ENCODE measurements around the gene CEP135.
"Not testable (repeated sequence)": the region's sequence is repeated elsewhere in the genome, so short reads cannot be mapped to it uniquely, and the experiment has no call there.

CEP135 gene

DNA sequence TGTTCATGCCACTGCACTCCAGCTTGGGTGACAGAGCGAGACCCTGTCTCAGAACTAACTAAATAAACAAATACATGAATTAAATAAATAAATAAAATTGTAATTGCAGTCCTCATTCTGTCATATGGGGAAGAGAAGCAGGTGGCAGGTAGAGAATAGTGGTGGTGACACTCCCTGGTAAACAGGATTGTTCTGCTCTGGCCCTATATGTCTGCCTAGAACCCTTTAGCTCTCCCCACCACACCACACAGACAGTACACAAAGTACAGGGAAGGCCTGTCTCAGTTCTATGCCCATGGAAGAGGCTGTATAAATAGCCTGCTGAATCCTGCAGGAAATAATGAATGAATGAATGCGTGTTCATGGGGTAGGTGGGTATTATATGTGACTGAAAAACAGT, 117.7 kb downstream of the CEP135 start:
- H3K36me3 ChIP-seq (ENCODE audit: control insufficient read depth, insufficient read depth, low read length), result no peaks in the 10 kb centered on the region
- no peak overlapping the region for H3K27ac ChIP-seq (ENCODE audit: low read depth, low read length)
- no peak overlapping the region for H3K9ac ChIP-seq (ENCODE audit: low read length)
- no peaks in the 10 kb centered on the region for H3K27me3 ChIP-seq (ENCODE audit: control insufficient read depth, insufficient read depth, low read length)
- H3K4me1 ChIP-seq (ENCODE audit: control insufficient read depth, insufficient read depth, low read length), result no peaks in the 10 kb centered on the region
- no peak overlapping the region for H3K4me3 ChIP-seq (ENCODE audit: low read length)

DNA sequence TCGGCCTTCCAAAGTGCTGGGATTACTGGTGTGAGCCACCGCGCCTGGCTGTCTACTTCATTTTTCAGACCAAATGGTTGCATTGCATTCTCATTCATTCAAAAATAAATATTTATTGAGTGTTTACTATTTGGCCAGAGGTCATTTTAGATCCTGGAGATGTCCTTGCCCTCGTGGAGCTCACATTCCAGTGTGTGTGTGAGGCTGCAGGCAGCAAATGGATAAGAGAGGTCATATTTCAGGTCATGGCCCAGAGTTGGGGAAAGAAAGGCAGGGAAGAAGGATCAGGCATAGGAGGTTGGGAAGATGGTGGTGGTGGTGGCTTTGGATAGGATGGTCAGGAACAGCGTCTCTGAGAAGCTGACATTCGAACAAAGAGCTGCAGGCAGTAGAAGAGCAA, 119.1 kb downstream of the CEP135 start:
- Histone ChIP-seq H3K9ac (ENCODE audit: low read length) (no peak overlapping the region), H3K27ac (ENCODE audit: low read depth, low read length) (no peak overlapping the region), H3K36me3 (ENCODE audit: control insufficient read depth, insufficient read depth, low read length) (no peaks in the 10 kb centered on the region), H3K4me1 (ENCODE audit: control insufficient read depth, insufficient read depth, low read length) (no peaks in the 10 kb centered on the region), H3K4me3 (ENCODE audit: low read length) (no peak overlapping the region), H3K27me3 (ENCODE audit: control insufficient read depth, insufficient read depth, low read length) (no peaks in the 10 kb centered on the region)

DNA sequence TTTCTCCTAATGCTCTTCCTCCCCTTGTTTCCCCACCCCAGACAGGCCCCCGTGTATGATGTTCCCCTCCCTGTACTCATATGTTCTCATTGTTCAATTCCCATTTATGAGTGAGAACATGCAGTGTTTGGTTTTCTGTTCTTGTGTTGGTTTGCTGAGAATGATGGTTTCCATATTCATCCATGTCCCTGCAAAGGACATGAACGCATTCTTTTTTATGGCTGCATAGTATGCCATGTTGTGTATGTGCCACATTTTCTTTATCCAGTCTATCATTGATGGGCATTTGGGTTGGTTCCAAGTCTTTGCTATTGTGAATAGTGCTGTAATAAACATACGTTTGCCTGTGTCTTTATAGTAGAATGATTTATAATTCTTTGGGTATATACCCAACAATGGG, 124.0 kb downstream of the CEP135 start:
- H3K4me1 ChIP-seq (ENCODE audit: control insufficient read depth, insufficient read depth, low read length); H3K27ac ChIP-seq (ENCODE audit: low read depth, low read length): not testable (repeated sequence)

DNA sequence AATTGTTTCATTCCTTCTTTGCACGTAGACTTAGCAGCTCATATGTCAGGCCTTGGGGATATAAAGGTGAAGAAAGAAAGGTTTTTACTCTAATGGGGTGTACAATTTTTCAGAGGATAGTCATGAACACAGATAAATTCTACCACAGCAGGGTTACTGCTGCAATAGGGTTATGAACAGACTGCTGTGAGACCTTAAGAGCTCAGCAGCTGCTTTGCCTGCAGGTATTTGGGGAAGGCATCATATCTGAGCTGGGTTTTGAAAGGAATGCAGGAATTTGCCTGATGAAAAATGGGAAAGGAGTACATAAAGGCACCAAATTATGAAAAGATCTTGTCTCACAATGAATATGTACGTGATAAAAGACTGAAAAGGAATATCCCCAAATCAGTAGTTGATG, 128.9 kb downstream of the CEP135 start:
- Histone ChIP-seq H3K9ac (ENCODE audit: low read length) (no peak overlapping the region), H3K36me3 (ENCODE audit: control insufficient read depth, insufficient read depth, low read length) (no peaks in the 10 kb centered on the region), H3K27me3 (ENCODE audit: control insufficient read depth, insufficient read depth, low read length) (no peaks in the 10 kb centered on the region), H3K4me1 (ENCODE audit: control insufficient read depth, insufficient read depth, low read length) (no peaks in the 10 kb centered on the region), H3K27ac (ENCODE audit: low read depth, low read length) (no peak overlapping the region), H3K4me3 (ENCODE audit: low read length) (no peak overlapping the region)

More for the DNA sequence above, 124.0 kb downstream of the CEP135 start:
- not testable (repeated sequence) for H3K36me3 ChIP-seq (ENCODE audit: control insufficient read depth, insufficient read depth, low read length); H3K27me3 ChIP-seq (ENCODE audit: control insufficient read depth, insufficient read depth, low read length); H3K9ac ChIP-seq (ENCODE audit: low read length); H3K4me3 ChIP-seq (ENCODE audit: low read length)

DNA sequence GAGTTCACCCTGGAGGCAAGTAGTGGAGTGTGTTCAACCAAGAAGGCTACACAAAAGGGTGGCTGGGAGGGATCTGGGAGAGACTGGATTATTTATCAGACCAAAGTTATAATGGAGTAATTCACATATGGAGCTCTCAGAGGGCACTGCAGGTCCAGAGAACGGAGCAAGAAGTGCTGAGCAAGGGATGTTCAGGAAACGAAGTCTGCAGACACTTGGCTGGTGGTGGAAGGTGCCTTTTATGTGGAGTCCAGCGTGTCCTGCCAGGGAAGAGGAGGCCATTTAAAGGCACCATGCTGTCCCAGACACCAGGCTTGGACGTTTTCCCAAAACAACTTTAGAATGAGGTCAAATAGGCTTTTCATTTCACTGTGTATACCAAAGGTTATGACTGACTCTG, 130.1 kb downstream of the CEP135 start:
- Histone ChIP-seq H3K4me1 (ENCODE audit: control insufficient read depth, insufficient read depth, low read length) (no peaks in the 10 kb centered on the region), H3K27me3 (ENCODE audit: control insufficient read depth, insufficient read depth, low read length) (no peaks in the 10 kb centered on the region), H3K27ac (ENCODE audit: low read depth, low read length) (no peak overlapping the region), H3K9ac (ENCODE audit: low read length) (no peak overlapping the region), H3K36me3 (ENCODE audit: control insufficient read depth, insufficient read depth, low read length) (no peaks in the 10 kb centered on the region), H3K4me3 (ENCODE audit: low read length) (no peak overlapping the region)

DNA sequence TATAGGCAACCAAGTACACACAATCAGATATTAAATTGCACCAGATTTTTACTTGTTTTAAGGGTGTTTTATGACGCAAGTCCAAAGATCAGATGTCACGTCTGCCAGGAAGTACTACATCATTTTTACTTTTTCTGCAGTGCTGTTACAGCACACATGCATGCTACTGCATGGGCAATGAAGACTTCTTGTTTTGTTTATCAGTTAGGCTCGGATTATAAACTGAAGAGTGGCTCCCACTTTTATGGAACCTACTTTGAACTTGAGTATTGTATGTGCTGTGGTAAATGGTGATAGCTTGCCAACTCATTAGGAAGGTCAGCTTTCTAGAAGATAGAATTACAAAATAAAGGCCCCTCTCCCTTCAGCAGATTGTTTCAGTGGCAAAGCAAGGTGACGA, 131.6 kb downstream of the CEP135 start:
- Histone ChIP-seq H3K4me1 (ENCODE audit: control insufficient read depth, insufficient read depth, low read length) (no peaks in the 10 kb centered on the region), H3K36me3 (ENCODE audit: control insufficient read depth, insufficient read depth, low read length) (no peaks in the 10 kb centered on the region), H3K9ac (ENCODE audit: low read length) (no peak overlapping the region), H3K27ac (ENCODE audit: low read depth, low read length) (no peak overlapping the region), H3K4me3 (ENCODE audit: low read length) (no peak overlapping the region), H3K27me3 (ENCODE audit: control insufficient read depth, insufficient read depth, low read length) (no peaks in the 10 kb centered on the region)

DNA sequence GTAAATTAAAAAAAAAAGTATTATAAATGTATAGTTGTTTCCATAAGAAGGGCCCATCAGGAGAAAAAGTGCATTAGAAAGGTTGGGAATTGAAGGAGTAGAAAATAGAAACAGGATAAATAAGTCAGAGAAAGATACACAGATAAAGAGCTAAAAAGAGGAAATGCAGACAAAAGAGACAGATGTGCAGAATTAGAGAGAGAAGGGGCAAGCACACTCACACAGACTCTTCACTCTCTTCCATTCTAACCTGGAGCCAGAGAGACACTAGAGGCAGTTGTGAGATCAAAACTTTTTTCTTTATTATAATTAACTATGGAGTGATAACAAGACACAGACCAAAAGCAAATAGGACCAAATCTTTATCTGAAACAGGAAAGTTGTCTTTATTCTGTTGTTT, 134.1 kb downstream of the CEP135 start:
- Histone ChIP-seq H3K27ac (ENCODE audit: low read depth, low read length) (no peak overlapping the region), H3K27me3 (ENCODE audit: control insufficient read depth, insufficient read depth, low read length) (no peaks in the 10 kb centered on the region), H3K4me1 (ENCODE audit: control insufficient read depth, insufficient read depth, low read length) (no peaks in the 10 kb centered on the region), H3K36me3 (ENCODE audit: control insufficient read depth, insufficient read depth, low read length) (no peaks in the 10 kb centered on the region), H3K9ac (ENCODE audit: low read length) (no peak overlapping the region), H3K4me3 (ENCODE audit: low read length) (no peak overlapping the region)
